K562 (cell line): ENCODE data around the gene EIF3I.

Experiments used
- EZH2 ChIP-seq: IDR thresholded peaks from 2 replicates; pipeline ENCODE4 v1.6.1; 2012; ENCODE audit warnings: low read depth, mild to moderate bottlenecking, inconsistent platforms, low read length, borderline replicate concordance
- NR3C1 ChIP-seq: sonication (generic); formaldehyde crosslinking; IDR thresholded peaks from 2 replicates; pipeline ENCODE4 v1.8.1; 2022; ENCODE audit warnings: missing genetic modification reagents
- SMAD3 ChIP-seq: fragments of 450-650 bp; formaldehyde crosslinking; conservative IDR thresholded peaks from 2 replicates; pipeline ENCODE4 v1.4.0; 2020; ENCODE audit warnings: mild to moderate bottlenecking
- TF ChIP-seq, protein P1 (sequence below): IDR thresholded peaks from 2 replicates; pipeline ENCODE4 v1.6.1; 2016; ENCODE audit warnings: missing genetic modification characterization, missing compliant biosample characterization
- TF ChIP-seq, protein P2 (sequence below): sonication (generic); formaldehyde crosslinking; IDR thresholded peaks from 2 replicates; pipeline ENCODE4 v1.9.0; 2022; ENCODE audit warnings: mild to moderate bottlenecking, missing genetic modification reagents
- TF ChIP-seq, protein P3 (sequence below): fragments of 250-450 bp; sonication (Bioruptor Pico); IDR thresholded peaks from 2 replicates; pipeline ENCODE4 v1.6.1; 2021; ENCODE audit warnings: mild to moderate bottlenecking
- TF ChIP-seq, protein P4 (sequence below), 3 experiments: fragments of 200-800 bp in 1 of 3; fragments of 250-450 bp in 1 of 3; fragments of 450-650 bp in 1 of 3; sonication (Bioruptor Pico) in 1 of 3; sonication (Bioruptor generic) in 1 of 3; formaldehyde crosslinking in 1 of 3; IDR thresholded peaks; 2 replicates each; pipeline versions ENCODE4 v1.6.1 to v1.8.0; 2016 to 2022; ENCODE audit warnings: mild to moderate bottlenecking in 2 of 3, missing genetic modification characterization in 2 of 3, missing compliant biosample characterization in 1 of 3, moderate library complexity in 1 of 3

DNA sequence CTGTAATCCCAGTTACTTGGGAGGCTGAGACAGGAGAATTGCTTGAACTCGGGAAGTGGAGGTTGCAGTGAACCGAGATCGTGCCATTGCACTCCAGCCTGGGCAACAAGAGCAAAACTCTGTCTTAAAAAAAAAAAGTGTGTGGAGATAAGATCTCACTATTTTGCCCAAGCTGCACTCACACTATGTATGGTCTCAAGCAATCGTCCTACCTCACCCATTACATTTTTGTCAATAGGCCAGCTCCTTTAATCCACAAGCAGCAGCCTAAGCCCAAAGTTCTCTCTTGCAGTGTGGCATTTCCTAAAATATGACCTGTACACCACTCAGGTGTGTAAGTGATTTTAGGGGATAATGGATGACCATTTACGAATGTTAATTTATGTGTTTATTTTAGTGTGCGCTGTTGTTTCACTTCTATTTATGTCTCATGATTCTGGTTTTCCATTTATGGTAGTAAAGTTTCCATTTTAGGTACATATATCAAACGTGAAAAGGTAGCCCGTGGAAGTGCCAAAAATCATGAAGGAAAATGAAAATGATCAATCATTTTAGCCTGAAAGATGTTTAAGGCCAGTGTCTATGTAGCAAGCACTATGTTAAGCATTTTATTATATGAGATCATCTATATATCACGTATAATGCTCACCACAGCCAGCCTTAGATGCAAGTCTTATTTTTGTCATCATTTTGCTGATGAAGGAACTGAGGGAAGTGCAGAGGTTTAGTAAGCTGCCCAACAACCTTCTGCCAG lies 34.4 kb downstream of the EIF3I start:
- TF ChIP-seq EZH2 (no peak), NR3C1 (CRISPR knock-in tag) (no peak), SMAD3 (CRISPR knock-in tag) (no peak)
- TF ChIP-seq, protein P1, sequence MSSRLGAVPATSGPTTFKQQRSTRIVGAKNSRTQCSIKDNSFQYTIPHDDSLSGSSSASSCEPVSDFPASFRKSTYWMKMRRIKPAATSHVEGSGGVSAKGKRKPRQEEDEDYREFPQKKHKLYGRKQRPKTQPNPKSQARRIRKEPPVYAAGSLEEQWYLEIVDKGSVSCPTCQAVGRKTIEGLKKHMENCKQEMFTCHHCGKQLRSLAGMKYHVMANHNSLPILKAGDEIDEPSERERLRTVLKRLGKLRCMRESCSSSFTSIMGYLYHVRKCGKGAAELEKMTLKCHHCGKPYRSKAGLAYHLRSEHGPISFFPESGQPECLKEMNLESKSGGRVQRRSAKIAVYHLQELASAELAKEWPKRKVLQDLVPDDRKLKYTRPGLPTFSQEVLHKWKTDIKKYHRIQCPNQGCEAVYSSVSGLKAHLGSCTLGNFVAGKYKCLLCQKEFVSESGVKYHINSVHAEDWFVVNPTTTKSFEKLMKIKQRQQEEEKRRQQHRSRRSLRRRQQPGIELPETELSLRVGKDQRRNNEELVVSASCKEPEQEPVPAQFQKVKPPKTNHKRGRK (tag), result no peak
- TF ChIP-seq, protein P2, sequence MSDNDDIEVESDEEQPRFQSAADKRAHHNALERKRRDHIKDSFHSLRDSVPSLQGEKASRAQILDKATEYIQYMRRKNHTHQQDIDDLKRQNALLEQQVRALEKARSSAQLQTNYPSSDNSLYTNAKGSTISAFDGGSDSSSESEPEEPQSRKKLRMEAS (CRISPR knock-in tag), result no peak
- TF ChIP-seq, protein P3, sequence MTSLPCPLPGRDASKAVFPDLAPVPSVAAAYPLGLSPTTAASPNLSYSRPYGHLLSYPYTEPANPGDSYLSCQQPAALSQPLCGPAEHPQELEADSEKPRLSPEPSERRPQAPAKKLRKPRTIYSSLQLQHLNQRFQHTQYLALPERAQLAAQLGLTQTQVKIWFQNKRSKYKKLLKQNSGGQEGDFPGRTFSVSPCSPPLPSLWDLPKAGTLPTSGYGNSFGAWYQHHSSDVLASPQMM (CRISPR knock-in tag), result no peak
- TF ChIP-seq, protein P4, sequence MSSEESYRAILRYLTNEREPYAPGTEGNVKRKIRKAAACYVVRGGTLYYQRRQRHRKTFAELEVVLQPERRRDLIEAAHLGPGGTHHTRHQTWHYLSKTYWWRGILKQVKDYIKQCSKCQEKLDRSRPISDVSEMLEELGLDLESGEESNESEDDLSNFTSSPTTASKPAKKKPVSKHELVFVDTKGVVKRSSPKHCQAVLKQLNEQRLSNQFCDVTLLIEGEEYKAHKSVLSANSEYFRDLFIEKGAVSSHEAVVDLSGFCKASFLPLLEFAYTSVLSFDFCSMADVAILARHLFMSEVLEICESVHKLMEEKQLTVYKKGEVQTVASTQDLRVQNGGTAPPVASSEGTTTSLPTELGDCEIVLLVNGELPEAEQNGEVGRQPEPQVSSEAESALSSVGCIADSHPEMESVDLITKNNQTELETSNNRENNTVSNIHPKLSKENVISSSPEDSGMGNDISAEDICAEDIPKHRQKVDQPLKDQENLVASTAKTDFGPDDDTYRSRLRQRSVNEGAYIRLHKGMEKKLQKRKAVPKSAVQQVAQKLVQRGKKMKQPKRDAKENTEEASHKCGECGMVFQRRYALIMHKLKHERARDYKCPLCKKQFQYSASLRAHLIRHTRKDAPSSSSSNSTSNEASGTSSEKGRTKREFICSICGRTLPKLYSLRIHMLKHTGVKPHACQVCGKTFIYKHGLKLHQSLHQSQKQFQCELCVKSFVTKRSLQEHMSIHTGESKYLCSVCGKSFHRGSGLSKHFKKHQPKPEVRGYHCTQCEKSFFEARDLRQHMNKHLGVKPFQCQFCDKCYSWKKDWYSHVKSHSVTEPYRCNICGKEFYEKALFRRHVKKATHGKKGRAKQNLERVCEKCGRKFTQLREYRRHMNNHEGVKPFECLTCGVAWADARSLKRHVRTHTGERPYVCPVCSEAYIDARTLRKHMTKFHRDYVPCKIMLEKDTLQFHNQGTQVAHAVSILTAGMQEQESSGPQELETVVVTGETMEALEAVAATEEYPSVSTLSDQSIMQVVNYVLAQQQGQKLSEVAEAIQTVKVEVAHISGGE (CRISPR knock-in tag; IDR thresholded peaks at IDR 0.05), result no peak
